ENCODE data around the gene SPG7.

The SPG7 gene

GRCh38 chr16:89595330-89596060 lies 87.3 kb downstream of the SPG7 start:
- Histone ChIP-seq H3K36me3 (ENCODE audit: insufficient read depth, low read length) (no peaks in the 10 kb centered on the region), H3K4me1 (ENCODE audit: insufficient read depth, low read length, poor library complexity, severe bottlenecking) (peaks cover 6% of the 10 kb centered on the region), H3K27me3 (ENCODE audit: insufficient read depth, low read length, poor library complexity, severe bottlenecking) (no peaks in the 10 kb centered on the region), H3K9me2 (replicated peaks; ENCODE audit: low read depth, low read length) (no peaks in the 10 kb centered on the region), H3K4me2 (ENCODE audit: low read depth, low read length, poor library complexity, severe bottlenecking) (peak overlapping the region; percentile 65), H3K9ac (ENCODE audit: low read depth, low read length, poor library complexity, severe bottlenecking) (no peak overlapping the region), H3K9me3 (ENCODE audit: insufficient read depth, low read depth, low read length) (no peaks in the 10 kb centered on the region), H4K20me1 (ENCODE audit: insufficient read depth, low read length, poor library complexity, severe bottlenecking) (no peaks in the 10 kb centered on the region), H3K79me2 (ENCODE audit: insufficient read depth, low read length) (no peaks in the 10 kb centered on the region), H2AFZ (ENCODE audit: low read length) (no peak overlapping the region), H3K4me3 (ENCODE audit: low read length, poor library complexity, severe bottlenecking) (peak overlapping the region; percentile 17), H3F3A (ENCODE audit: low read depth) (no peaks in the 10 kb centered on the region)
- TF ChIP-seq CTCF (conservative IDR thresholded peaks at IDR 0.05; ENCODE audit: low read length) (no peak), EZH2phosphoT487 (IDR thresholded peaks at IDR 0.05; ENCODE audit: borderline replicate concordance) (no peak)

- Histone ChIP-seq H3F3A (ENCODE audit: low read depth) (no peaks in the 10 kb centered on the region), H2AFZ (ENCODE audit: low read length) (no peak overlapping the region), H3K27me3 (ENCODE audit: insufficient read depth, low read length, poor library complexity, severe bottlenecking) (no peaks in the 10 kb centered on the region), H3K9me3 (ENCODE audit: insufficient read depth, low read depth, low read length) (no peaks in the 10 kb centered on the region), H3K9me2 (replicated peaks; ENCODE audit: low read depth, low read length) (no peaks in the 10 kb centered on the region), H4K20me1 (ENCODE audit: insufficient read depth, low read length, poor library complexity, severe bottlenecking) (no peaks in the 10 kb centered on the region), H3K4me1 (ENCODE audit: insufficient read depth, low read length, poor library complexity, severe bottlenecking) (peaks cover 6% of the 10 kb centered on the region), H3K4me3 (ENCODE audit: low read length, poor library complexity, severe bottlenecking) (no peak overlapping the region), H3K36me3 (ENCODE audit: insufficient read depth, low read length) (no peaks in the 10 kb centered on the region), H3K4me2 (ENCODE audit: low read depth, low read length, poor library complexity, severe bottlenecking) (no peak overlapping the region), H3K9ac (ENCODE audit: low read depth, low read length, poor library complexity, severe bottlenecking) (no peak overlapping the region), H3K79me2 (ENCODE audit: insufficient read depth, low read length) (no peaks in the 10 kb centered on the region)
- TF ChIP-seq EZH2phosphoT487 (IDR thresholded peaks at IDR 0.05; ENCODE audit: borderline replicate concordance) (no peak), CTCF (conservative IDR thresholded peaks at IDR 0.05; ENCODE audit: low read length) (no peak)
Measured at GRCh38 chr16:89596061-89596689, 88.0 kb downstream of the SPG7 start.

- no peaks in the 10 kb centered on the region for H3K27me3 ChIP-seq (ENCODE audit: insufficient read depth, low read length, poor library complexity, severe bottlenecking)
Measured at GRCh38 chr16:89596957-89597649, 88.9 kb downstream of the SPG7 start.

More at GRCh38 chr16:89596957-89597649, 88.9 kb downstream of the SPG7 start:
- H3K9me3 ChIP-seq (ENCODE audit: insufficient read depth, low read depth, low read length) = no peaks in the 10 kb centered on the region
- H3K79me2 ChIP-seq (ENCODE audit: insufficient read depth, low read length) = no peaks in the 10 kb centered on the region
- H4K20me1 ChIP-seq (ENCODE audit: insufficient read depth, low read length, poor library complexity, severe bottlenecking) = no peaks in the 10 kb centered on the region
- no peaks in the 10 kb centered on the region for H3F3A ChIP-seq (ENCODE audit: low read depth)
- no peak overlapping the region for H3K9ac ChIP-seq (ENCODE audit: low read depth, low read length, poor library complexity, severe bottlenecking)
- H3K4me2 ChIP-seq (ENCODE audit: low read depth, low read length, poor library complexity, severe bottlenecking) = no peak overlapping the region
- no peaks in the 10 kb centered on the region for H3K36me3 ChIP-seq (ENCODE audit: insufficient read depth, low read length)
- no peak overlapping the region for H2AFZ ChIP-seq (ENCODE audit: low read length)
- H3K9me2 ChIP-seq (replicated peaks; ENCODE audit: low read depth, low read length) = no peaks in the 10 kb centered on the region
- H3K4me3 ChIP-seq (ENCODE audit: low read length, poor library complexity, severe bottlenecking) = no peak overlapping the region
- peaks cover 7% of the 10 kb centered on the region for H3K4me1 ChIP-seq (ENCODE audit: insufficient read depth, low read length, poor library complexity, severe bottlenecking)
- TF ChIP-seq CTCF (conservative IDR thresholded peaks at IDR 0.05; ENCODE audit: low read length) (no peak), EZH2phosphoT487 (IDR thresholded peaks at IDR 0.05; ENCODE audit: borderline replicate concordance) (no peak)
